Measurements from ENCODE around the gene EDC4.

EDC4 gene

DNA sequence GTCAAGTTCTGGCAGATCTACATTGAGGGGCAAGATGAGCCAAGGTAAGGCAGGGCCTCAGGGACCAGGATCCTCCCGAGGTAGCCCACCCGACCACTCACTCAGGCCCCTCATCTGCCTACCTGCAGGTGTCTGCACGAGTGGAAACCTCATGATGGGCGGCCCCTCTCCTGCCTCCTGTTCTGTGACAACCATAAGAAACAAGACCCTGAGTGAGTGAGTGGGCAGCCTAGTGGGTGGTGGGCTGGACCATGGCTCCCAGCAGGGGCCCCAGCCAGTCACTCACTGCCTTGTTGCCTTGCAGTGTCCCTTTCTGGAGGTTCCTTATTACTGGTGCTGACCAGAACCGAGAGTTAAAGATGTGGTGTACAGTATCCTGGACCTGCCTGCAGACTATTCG, 5.4 kb downstream of the EDC4 start:
- no peak for DNase-seq (ENCODE audit: low spot score)

DNA sequence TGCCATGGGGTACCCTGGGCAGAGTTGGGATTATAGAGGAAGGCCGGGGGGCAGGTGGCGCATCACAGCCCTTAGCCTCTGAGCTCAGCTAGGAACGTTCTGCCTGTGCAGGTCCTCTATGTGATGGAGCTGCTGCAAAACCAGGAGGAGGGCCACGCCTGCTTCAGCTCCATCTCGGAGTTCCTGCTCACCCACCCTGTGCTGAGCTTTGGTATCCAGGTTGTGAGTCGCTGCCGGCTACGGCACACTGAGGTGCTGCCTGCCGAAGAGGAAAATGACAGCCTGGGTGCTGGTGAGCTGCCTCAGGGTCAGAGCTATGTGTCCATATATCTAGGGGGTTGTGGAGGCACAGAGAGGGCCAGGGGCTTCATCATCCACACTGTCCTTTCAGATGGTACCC, 6.0 kb downstream of the EDC4 start:
- DNase-seq (ENCODE audit: low spot score): no peak

DNA sequence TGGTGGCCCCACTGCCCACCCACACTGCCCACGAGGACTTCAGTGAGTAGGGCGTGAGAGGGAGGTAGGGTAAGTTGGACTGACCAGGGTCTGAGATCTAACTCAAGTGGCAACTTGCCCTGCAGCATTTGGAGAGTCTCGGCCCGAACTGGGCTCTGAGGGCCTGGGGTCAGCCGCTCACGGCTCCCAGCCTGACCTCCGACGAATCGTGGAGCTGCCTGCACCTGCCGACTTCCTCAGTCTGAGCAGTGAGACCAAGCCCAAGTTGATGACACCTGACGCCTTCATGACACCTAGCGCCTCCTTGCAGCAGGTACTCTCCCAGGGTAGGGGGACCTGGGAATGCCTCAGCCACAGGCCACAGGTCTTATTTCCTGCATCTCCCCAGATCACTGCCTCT, 6.6 kb downstream of the EDC4 start:
- DNase-seq (ENCODE audit: low spot score): no peak

DNA sequence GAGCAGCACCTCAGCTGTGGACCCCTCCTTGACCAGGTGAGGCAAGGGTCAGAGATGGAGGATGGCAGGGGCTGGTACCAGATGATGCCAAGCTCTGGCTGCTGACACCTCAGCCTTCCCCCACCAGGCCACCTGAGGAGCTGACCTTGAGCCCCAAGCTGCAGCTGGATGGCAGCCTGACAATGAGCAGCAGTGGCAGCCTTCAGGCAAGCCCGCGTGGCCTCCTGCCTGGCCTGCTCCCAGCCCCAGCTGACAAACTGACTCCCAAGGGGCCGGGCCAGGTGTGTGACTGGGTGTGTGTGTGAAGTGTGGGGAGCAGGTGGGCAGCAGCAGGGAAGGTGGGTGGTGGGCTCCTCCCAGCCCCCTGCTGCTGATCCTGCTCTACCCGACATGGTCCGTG, 7.1 kb downstream of the EDC4 start:
- no peak for DNase-seq (ENCODE audit: low spot score)

DNA sequence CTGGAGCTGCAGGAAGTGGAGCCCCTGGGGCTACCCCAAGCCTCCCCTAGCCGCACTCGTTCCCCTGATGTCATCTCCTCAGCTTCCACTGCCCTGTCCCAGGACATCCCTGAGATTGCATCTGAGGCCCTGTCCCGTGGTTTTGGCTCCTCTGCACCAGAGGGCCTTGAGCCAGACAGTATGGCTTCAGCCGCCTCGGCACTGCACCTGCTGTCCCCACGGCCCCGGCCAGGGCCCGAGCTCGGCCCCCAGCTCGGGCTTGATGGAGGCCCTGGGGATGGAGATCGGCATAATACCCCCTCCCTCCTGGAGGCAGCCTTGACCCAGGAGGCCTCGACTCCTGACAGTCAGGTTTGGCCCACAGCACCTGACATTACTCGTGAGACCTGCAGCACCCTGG, 7.7 kb downstream of the EDC4 start:
- no peak for DNase-seq (ENCODE audit: low spot score)

DNA sequence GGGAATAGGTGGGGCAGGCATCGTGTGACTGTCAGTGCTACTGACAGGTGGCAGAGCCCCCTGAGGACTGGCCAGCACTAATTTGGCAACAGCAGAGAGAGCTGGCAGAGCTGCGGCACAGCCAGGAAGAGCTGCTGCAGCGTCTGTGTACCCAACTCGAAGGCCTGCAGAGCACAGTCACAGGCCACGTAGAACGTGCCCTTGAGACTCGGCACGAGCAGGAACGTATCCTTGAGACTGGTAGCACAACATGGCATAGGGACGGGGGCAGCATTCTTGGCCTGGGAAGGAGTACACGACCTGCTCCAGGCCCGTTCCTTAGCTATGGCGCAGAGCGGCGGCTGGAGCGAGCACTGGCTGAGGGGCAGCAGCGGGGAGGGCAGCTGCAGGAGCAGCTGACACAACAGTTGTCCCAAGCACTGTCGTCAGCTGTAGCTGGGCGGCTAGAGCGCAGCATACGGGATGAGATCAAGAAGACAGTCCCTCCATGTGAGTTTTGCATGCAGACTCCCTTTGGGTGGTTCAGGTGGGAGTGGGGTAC, 8.8 kb downstream of the EDC4 start:
- DNase-seq (ENCODE audit: low spot score): no peak

DNA sequence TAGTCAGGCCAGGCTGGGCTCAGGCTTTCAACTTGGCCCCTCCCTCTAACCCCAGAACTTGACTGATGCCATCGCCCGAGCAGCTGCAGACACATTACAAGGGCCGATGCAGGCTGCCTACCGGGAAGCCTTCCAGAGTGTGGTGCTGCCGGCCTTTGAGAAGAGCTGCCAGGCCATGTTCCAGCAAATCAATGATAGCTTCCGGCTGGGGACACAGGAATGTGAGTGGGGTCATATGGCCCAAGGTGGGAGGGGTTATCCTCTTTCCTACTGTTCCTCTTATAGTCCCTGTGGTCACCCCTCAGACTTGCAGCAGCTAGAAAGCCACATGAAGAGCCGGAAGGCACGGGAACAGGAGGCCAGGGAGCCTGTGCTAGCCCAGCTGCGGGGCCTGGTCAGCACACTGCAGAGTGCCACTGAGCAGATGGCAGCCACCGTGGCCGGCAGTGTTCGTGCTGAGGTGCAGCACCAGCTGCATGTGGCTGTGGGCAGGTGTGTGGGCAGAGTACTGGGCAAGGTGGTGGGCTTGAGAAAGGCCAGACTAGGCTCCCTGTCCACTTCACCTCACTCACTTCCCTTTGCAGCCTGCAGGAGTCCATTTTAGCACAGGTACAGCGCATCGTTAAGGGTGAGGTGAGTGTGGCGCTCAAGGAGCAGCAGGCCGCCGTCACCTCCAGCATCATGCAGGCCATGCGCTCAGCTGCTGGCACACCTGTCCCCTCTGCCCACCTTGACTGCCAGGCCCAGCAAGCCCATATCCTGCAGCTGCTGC, 9.7 kb downstream of the EDC4 start:
- no peak for DNase-seq (ENCODE audit: low spot score)

DNA sequence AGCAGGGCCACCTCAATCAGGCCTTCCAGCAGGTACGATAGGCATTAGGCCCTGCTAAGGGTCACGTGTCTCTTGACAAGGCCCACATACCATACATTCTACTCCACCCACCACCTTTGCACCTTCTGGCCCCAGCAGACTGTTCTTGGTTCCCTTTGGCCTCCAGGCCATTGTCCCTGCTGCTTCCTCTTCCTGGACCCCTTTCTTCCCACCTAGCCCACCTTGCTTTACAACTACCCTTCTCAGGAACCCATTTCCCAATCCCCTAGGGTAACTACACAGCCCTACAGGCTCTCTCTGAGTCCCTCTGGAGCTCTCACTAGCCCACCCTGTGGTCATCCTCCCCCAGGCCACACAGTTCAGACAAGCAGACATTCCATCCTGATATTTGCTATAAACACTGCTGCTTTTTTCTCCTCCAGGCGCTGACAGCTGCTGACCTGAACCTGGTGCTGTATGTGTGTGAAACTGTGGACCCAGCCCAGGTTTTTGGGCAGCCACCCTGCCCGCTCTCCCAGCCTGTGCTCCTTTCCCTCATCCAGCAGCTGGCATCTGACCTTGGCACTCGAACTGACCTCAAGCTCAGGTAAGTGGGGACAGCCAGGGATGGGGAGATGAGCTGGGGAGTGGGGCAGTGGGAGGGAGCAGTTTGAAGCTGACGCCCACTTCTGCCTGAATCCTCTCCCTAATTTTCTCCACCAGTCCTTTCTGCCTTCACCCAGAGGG, 10.5 kb downstream of the EDC4 start:
- DNase-seq (ENCODE audit: low spot score): peak; percentile 13

DNA sequence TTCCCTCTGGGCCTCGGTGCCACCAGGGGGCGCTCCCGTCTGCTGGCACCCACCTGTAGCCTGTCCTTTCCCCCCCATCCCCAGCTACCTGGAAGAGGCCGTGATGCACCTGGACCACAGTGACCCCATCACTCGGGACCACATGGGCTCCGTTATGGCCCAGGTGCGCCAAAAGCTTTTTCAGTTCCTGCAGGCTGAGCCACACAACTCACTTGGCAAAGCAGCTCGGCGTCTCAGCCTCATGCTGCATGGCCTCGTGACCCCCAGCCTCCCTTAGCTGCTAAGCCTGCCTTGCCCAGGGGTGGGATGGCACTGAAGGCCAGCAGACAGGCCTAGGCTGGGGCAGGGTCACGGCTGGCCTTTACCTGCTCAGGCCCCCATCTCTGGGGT, 11.0 kb downstream of the EDC4 start:
- DNase-seq (ENCODE audit: low spot score): peak; percentile 36

DNA sequence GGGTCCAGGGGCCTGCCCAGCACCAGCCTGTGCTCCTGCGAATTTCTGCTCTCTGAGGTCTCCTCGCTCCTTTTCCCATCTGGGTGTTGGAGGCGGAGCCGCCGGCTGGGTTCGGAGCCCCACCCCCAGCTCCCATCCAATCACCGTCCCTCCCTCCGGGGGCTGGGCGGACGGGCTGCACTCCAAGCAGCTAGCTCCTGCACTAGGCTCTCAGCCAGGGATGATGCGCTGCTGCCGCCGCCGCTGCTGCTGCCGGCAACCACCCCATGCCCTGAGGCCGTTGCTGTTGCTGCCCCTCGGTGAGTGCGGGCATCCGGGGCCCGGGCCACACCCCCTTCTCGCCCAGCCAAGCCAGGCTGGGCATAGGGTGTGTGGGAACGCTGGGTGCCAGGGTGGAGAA, 11.8 kb downstream of the EDC4 start, which contains the start of gene NRN1L:
Gene NRN1L, plus strand, starts transcription at position 202 of the 400 bp plus-strand sequence. Its CDS starts 19 bp downstream, at position 221.
- no peak for DNase-seq (ENCODE audit: low spot score)

DNA sequence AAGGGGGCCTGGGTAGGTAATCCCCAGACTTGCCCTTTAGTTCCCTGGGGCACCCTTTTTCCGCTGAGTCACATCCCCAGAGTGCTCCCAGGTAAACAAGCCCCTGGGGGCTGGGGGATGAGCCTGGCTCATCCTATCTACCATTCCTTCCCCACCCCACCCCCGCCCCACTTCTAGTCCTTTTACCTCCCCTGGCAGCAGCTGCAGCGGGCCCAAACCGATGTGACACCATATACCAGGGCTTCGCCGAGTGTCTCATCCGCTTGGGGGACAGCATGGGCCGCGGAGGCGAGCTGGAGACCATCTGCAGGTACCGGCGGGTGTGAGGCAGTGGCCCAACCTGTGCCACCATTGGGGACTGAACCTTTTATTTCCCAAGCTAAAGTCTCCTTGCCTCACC, 12.7 kb downstream of the EDC4 start:
- no peak for DNase-seq (ENCODE audit: low spot score)

DNA sequence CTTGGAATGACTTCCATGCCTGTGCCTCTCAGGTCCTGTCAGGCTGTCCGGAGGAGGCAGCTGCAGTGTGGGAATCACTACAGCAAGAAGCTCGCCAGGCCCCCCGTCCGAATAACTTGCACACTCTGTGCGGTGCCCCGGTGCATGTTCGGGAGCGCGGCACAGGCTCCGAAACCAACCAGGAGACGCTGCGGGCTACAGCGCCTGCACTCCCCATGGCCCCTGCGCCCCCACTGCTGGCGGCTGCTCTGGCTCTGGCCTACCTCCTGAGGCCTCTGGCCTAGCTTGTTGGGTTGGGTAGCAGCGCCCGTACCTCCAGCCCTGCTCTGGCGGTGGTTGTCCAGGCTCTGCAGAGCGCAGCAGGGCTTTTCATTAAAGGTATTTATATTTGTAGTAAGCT, 13.1 kb downstream of the EDC4 start:
- DNase-seq (ENCODE audit: low spot score): no peak

DNA sequence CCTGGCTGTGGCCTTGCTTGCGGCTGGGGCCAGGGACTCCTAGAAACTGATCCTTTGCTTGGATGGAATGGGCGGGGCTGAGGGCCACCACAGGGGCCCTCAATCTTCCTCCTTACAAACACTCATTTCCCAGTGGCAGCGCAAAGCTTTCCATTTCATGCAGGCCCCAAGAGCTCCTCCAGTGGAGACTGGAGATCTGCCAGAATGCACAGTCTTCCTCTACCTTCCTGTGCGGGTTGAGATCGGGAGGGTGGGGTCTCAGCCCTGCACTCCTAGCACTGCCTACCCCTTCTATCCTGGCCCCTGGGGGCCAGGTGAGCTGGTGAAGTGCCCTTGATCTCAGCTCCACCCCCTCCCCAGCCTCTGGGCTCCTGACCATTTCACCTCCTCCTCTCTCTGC, 13.5 kb downstream of the EDC4 start:
- DNase-seq (ENCODE audit: low spot score): no peak

DNA sequence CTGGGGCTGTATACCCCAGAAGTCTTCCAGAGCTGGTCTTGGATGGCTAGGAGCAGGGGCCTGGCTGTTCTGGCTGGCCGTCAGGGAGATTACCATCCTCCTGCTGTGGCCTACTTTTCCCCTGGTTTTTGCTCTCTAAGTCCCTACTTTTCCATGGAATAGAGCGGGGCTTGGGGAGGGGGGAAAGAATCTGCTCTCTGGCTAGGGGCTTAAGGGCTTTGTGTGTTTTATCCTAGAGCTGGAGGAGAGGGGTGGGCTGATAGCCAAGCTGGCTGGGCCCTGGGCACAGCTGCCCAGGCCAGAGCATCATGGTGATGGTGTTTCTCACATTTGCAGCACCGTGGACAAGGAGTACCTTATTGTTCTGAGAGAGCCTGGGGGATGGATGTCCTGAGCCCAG, 15.5 kb downstream of the EDC4 start:
- DNase-seq (ENCODE audit: low spot score): no peak

DNA sequence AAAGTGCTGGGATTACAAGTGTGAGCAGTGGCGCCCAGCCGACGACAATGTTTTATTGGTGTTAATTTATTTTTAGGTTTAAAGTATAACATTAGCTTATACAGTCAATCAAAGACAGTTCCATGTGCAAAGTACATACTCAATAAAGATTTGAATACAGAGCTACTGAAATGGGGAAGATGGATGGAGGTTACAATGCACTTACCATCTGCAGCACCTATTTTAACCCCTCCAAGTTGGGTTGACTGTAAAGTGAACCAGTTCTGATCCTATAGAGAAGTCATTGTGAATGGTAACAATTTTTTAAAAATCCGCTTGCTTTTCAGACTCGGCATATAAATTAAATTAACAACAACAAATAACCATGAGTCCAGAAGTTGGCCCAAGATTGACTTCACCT, 19.5 kb downstream of the EDC4 start:
- DNase-seq (ENCODE audit: low spot score): no peak

DNA sequence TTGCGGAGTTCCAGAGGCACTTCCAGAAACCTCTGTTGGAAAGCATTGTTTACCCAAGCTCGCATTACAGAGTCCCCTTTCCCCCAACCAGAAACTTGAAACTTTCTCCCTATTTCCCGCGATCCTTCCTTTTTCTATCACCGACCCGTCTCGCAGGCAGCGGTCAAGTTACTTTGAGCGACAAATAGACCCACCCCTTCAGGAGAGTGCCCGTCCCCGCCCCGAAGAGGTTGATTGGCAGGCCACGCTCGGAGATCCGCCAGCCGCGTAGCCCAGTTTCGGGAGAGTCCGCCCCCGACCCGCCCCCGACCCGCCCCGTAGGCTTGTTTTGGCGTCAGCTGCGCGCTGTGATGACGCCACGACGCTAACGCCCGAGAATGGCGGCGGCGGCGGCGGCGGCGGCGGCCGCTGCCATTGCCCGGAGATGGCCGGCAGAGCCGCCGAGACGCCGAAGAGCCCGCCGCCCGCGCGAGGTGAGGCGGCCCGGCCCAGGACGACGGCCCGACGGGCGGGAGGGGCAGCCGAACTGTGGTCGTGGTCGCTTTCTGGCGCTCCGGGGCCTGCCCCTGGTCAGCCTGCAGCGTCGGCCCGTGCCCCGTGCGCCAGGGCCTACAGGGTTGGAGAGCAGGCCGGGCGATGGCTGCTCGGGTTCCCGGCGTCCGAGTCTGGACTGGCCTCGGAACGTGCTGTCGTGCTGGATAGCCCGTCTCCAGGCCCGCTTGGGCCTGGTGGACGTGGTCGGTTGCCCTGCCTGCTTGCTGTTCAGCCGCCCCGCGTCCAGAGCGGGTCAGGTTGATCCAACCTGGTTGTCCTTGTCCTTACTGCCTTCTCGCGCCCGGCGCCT, 20.3 kb downstream of the EDC4 start, which contains the start of gene PSKH1:
Gene PSKH1, plus strand, starts transcription at position 356 of the 844 bp plus-strand sequence. CDS start 15,496 bp downstream, outside the sequence.
- peak; percentile 94 for DNase-seq (ENCODE audit: low spot score)

DNA sequence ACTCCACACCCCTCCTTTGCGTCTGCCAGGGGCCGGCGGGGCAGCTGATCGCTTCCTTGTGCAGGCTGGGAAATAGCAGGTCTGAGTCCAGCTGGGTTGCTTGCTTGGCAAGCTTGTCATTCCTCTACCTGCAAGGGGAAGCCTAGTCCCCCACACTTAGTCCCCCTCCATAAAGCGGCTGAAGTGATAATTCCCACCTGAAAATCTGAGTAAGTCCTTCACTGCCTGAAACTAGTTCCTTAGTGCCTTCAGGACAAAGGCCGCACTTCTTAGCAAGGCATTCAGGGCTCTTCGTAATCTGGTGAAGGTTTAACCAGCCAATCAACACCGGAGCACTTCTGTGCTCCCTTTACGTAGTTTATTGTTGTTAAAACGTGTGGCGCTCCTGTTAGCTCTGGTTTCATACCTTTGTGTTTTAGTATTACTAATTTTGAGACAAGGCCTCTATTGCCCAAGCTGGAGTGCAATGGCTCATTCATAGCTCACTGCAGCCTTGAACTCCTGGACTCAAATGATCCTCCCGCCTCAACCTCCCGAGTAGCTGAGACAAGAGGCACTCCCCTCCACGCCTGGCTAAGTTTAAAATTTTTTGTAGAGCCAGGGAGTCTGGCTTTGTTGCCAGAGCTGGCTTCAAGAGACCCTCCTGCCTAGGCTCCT, 21.0 kb downstream of the EDC4 start:
- DNase-seq (ENCODE audit: low spot score): no peak

DNA sequence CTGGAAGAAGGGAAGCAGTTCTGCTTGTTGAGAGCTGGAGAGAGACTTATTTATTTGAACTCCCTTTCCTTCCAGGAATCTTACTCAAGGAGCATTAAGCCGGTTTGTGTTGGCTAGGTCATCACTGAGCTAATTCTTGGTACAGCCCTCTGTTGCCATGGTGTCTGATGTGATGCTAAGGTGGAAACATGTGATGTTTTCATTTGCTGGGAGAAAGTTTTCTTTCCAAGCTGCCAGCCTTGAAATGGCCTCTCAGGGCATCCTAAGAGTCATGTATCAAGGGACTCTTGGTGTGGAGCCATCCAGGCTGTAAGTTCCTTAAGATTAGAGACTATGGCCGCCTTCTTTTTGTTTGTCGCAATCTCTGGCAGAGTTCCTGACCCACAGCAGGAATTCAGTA, 24.4 kb downstream of the EDC4 start:
- DNase-seq (ENCODE audit: low spot score): no peak

DNA sequence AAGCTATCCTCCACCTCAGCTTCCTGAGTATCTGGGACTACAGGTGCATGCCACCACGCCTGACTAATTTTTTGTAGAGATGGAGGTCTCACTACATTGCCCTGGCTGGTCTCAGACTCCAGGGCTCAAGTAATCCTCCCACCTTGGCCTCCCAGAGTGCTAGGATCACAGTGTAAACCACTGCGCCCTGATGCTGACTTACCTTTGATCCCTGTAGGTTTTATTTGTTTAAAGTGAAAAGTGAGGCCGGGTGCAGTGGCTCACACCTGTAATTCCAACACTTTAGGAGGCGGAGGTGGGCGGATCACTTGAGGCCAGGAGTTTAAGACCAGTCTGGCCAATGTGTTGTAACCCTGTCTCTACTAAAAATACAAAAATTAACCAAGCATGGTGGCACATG, 28.9 kb downstream of the EDC4 start:
- no peak for DNase-seq (ENCODE audit: low spot score)

DNA sequence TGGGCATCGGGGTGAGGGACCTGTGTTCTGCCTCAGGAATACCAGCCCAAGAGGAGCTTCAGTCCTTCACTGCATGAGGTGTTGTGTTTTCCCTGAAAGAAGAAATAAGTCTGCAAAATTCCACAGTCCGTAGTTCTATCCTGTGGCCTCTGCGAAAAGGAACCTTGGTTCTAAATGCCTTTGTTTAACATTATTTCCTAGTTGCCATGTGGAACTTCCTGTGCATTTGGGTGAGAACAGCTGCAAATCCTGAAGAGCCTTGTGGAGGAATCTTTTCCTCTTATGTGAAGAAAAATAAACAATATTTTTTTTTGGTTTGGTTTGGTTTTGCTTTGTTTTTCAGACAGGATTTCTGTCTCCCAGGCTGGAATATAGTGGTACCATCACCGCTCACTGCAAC, 30.0 kb downstream of the EDC4 start:
- no peak for DNase-seq (ENCODE audit: low spot score)

DNA sequence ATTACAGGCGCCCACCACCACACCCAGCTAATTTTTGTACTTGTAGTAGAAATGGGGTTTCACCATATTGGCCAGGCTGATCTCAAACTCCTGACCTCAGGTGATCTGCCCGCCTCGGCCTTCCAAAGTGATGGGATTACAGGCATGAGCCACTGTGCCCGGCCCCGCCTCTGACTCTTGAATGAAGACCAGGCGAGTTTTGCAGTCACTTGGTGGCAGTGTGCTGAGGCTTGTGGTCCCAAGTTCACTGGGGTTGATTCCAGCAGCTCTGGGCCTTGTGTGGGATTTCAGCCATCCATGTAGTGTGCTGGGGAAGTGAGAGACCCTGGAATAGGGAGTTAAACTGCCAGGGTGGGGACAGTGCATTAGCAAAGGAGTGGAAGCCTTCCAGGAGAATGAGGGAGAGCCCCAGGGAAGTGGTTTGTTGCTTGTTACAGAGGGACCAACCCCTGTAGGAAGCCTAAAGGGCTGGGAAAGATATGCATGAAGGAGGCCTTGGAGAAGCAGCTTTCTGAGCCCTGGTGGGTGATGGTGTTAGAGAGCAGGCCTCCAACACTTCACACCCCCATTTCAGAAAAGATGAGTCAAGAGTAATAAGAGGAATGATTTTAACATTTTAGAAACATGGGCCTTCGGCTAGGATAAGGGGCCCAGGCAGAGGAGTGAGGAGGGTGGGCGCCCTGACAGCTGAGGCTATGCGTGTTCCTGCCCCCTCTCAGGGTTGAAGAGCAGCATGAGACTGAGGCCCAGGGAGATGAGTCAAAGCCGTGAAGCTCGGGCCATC, 34.7 kb downstream of the EDC4 start:
- DNase-seq (ENCODE audit: low spot score): no peak

All from SW480 (cell line).